Hepatocyte (in vitro differentiated cells): ENCODE data around the gene CAPN13.

Source experiments
- EZH2 ChIP-seq: fragments of 200-600 bp; sonication (generic); IDR thresholded peaks from 2 replicates; pipeline ENCODE4 v1.6.1; 2016; ENCODE audit warnings: antibody characterized with exemption, mild to moderate bottlenecking, borderline replicate concordance
- EZH2phosphoT487 ChIP-seq: fragments of 200-600 bp; sonication (generic); IDR thresholded peaks from one replicate; pipeline ENCODE4 v1.6.1; 2018; ENCODE audit warnings: antibody characterized with exemption, mild to moderate bottlenecking, low read depth, moderate library complexity; ENCODE audit not compliant: unreplicated experiment, severe bottlenecking
- TF ChIP-seq, protein P1 (sequence below): fragments of 200-600 bp; sonication (generic); IDR thresholded peaks from 2 replicates; pipeline ENCODE4 v1.5.1; 2016; ENCODE audit warnings: antibody characterized with exemption, mild to moderate bottlenecking; ENCODE audit not compliant: poor library complexity

DNA sequence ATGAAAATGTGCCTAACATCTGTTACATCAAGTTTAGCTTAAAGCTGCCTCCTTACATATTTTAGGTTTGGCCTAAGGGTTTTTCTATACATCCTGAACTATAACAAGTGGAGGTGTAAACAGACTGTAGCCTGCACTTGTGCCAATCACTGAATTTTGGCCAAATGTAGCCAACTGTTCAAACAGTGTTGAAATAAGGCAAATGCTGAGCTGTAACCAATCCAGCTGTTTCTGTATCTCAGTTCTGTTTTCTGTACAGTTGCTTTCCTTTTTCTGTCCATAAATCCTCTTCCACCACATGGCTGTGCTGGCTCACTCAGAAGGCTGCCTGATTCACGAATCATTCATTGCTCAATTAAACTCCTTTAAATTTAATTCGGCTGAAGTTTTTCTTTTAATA lies 19.2 kb upstream of the CAPN13 start:
- TF ChIP-seq EZH2phosphoT487 (no peak), EZH2 (no peak)
- TF ChIP-seq, protein P1, sequence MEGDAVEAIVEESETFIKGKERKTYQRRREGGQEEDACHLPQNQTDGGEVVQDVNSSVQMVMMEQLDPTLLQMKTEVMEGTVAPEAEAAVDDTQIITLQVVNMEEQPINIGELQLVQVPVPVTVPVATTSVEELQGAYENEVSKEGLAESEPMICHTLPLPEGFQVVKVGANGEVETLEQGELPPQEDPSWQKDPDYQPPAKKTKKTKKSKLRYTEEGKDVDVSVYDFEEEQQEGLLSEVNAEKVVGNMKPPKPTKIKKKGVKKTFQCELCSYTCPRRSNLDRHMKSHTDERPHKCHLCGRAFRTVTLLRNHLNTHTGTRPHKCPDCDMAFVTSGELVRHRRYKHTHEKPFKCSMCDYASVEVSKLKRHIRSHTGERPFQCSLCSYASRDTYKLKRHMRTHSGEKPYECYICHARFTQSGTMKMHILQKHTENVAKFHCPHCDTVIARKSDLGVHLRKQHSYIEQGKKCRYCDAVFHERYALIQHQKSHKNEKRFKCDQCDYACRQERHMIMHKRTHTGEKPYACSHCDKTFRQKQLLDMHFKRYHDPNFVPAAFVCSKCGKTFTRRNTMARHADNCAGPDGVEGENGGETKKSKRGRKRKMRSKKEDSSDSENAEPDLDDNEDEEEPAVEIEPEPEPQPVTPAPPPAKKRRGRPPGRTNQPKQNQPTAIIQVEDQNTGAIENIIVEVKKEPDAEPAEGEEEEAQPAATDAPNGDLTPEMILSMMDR: no peak
